Nephron (organoid): Measurements from ENCODE around the gene PRDM16.

ENCODE experiments used
- H3K27ac Mint-ChIP-seq, 3 experiments: 2 replicates each; pipeline ENCODE4 v1.8.0; 2020; ENCODE audit warnings: mixed read lengths in 3 of 3, mild to moderate bottlenecking in 2 of 3, moderate library complexity in 1 of 3
- H3K27me3 Mint-ChIP-seq: 2 replicates; pipeline ENCODE4 v1.8.0; 2021; ENCODE audit warnings: low read depth, mild to moderate bottlenecking, moderate library complexity, mixed read lengths
- H3K36me3 Mint-ChIP-seq: 2 replicates; pipeline ENCODE4 v1.8.0; 2020; ENCODE audit warnings: low read depth, mixed read lengths
- H3K4me1 Mint-ChIP-seq: 2 replicates; pipeline ENCODE4 v1.8.0; 2020; ENCODE audit warnings: mixed read lengths
- H3K4me3 Mint-ChIP-seq, 3 experiments: 2 replicates each; pipeline ENCODE4 v1.8.0; 2020; ENCODE audit warnings: mild to moderate bottlenecking in 3 of 3, mixed read lengths in 3 of 3, moderate library complexity in 2 of 3
- H3K9me3 Mint-ChIP-seq: 2 replicates; pipeline ENCODE4 v1.8.0; 2020; ENCODE audit warnings: mixed read lengths
- CTCF ChIP-seq, 3 experiments: fragments of 200-600 bp; sonication (generic); IDR thresholded peaks; one replicate each; pipeline ENCODE4 v1.5.0; 2021; ENCODE audit warnings: antibody characterized with exemption in 3 of 3; ENCODE audit not compliant: unreplicated experiment in 3 of 3

PRDM16 gene

GRCh38 chr1:3079381-3080052 lies 10.5 kb downstream of the PRDM16 start:
- Mint-ChIP-seq H3K36me3 (no peaks in the 10 kb centered on the region), H3K27ac (peak overlapping the region in 1 of 3 experiments; percentile 76), H3K9me3 (no peaks in the 10 kb centered on the region), H3K4me1 (peaks cover 18% of the 10 kb centered on the region), H3K4me3 (no peak overlapping the region), H3K27me3 (peaks cover 69% of the 10 kb centered on the region)
- TF ChIP-seq CTCF (IDR thresholded peaks at IDR 0.05; ENCODE audit: unreplicated experiment in 3 of 3) = no peak

GRCh38 chr1:3080053-3080955 lies 11.3 kb downstream of the PRDM16 start:
- H3K27ac Mint-ChIP-seq = peak overlapping the region in 2 of 3 experiments; percentile 76 to 80
- no peak for TF ChIP-seq CTCF (IDR thresholded peaks at IDR 0.05; ENCODE audit: unreplicated experiment in 3 of 3)
- H3K36me3 Mint-ChIP-seq = no peaks in the 10 kb centered on the region
- H3K27me3 Mint-ChIP-seq = peaks cover 62% of the 10 kb centered on the region
- H3K4me3 Mint-ChIP-seq = peak overlapping the region in 2 of 3 experiments; percentile 9 to 42
- peaks cover 18% of the 10 kb centered on the region for H3K4me1 Mint-ChIP-seq
- no peaks in the 10 kb centered on the region for H3K9me3 Mint-ChIP-seq

GRCh38 chr1:3081171-3081683 lies 12.2 kb downstream of the PRDM16 start:
- Mint-ChIP-seq H3K4me3 (no peak overlapping the region), H3K27ac (peak overlapping the region in 1 of 3 experiments; percentile 33), H3K4me1 (peaks cover 18% of the 10 kb centered on the region), H3K27me3 (peaks cover 52% of the 10 kb centered on the region), H3K9me3 (no peaks in the 10 kb centered on the region), H3K36me3 (no peaks in the 10 kb centered on the region)
- no peak for TF ChIP-seq CTCF (IDR thresholded peaks at IDR 0.05; ENCODE audit: unreplicated experiment in 3 of 3)

- Mint-ChIP-seq H3K9me3 (no peaks in the 10 kb centered on the region), H3K4me3 (no peak overlapping the region), H3K36me3 (no peaks in the 10 kb centered on the region), H3K27ac (no peak overlapping the region), H3K4me1 (peaks cover 18% of the 10 kb centered on the region), H3K27me3 (peaks cover 51% of the 10 kb centered on the region)
- no peak for TF ChIP-seq CTCF (IDR thresholded peaks at IDR 0.05; ENCODE audit: unreplicated experiment in 3 of 3)
Measured at GRCh38 chr1:3082051-3082450, 13.0 kb downstream of the PRDM16 start.

- peaks cover 21% of the 10 kb centered on the region for H3K4me1 Mint-ChIP-seq
- H3K9me3 Mint-ChIP-seq = no peaks in the 10 kb centered on the region
- H3K27ac Mint-ChIP-seq = no peak overlapping the region
- H3K27me3 Mint-ChIP-seq = peaks cover 46% of the 10 kb centered on the region
- TF ChIP-seq CTCF (IDR thresholded peaks at IDR 0.05; ENCODE audit: unreplicated experiment in 3 of 3) = no peak
- no peak overlapping the region for H3K4me3 Mint-ChIP-seq
- no peaks in the 10 kb centered on the region for H3K36me3 Mint-ChIP-seq
Measured at GRCh38 chr1:3082571-3083516, 13.8 kb downstream of the PRDM16 start.
